Measurements from ENCODE around the gene FEM1B. TPM values are rescaled to one million over a fixed set of nuclear protein-coding genes. Genes with fewer than 3 reads are reported as not detected.

The FEM1B gene
- total RNA-seq, 1 experiment from 2014 or later, result 47.3 TPM

- intact Hi-C loops (cut with micrococcal nuclease; ENCODE audit: unreplicated experiment), result no loop called here
- BruUV-seq (replicated peaks), result no TSS peak
- H3K27ac ChIP-seq (ENCODE audit: low read depth, low read length, poor library complexity, severe bottlenecking), result no peak overlapping the region
- peaks cover 4% of the 10 kb centered on the region for H3K4me1 ChIP-seq (ENCODE audit: insufficient read depth, low read length, poor library complexity, severe bottlenecking)
- H3K27me3 ChIP-seq (replicated peaks; ENCODE audit: insufficient read depth, low read depth, low read length, poor library complexity), result no peaks in the 10 kb centered on the region
- ChIA-PET POLR2A (ENCODE audit: low non-redundant PET) (no interaction called here), CTCF (interaction anchor here (0.6 kb wide), 1 partner anchor 47 kb away, joined by 3 read pairs; no protein-coding TSS in a partner anchor)
- no peak for TF ChIP-seq EZH2 (IDR thresholded peaks at IDR 0.05; ENCODE audit: borderline replicate concordance, low read depth, low read length, poor library complexity, severe bottlenecking)
- 0 out of 2 replicates have a peak, but pooled peaks have one; percentile 11 for TF ChIP-seq CTCF (conservative IDR thresholded peaks at IDR 0.05; ENCODE audit: low read depth, low read length)
- no peaks in the 10 kb centered on the region for H3K9me3 ChIP-seq (ENCODE audit: low read depth, low read length, poor library complexity, severe bottlenecking)
- DNase-seq (ENCODE audit: low spot score), result peak; percentile 89
- no peaks in the 10 kb centered on the region for H3K36me3 ChIP-seq (ENCODE audit: insufficient read depth, low read length, poor library complexity, severe bottlenecking)
- H3K4me3 ChIP-seq (ENCODE audit: low read depth, low read length, poor library complexity, severe bottlenecking), result peak overlapping the region; percentile 36
Observed at GRCh38 chr15:68256675-68257450, 20.7 kb upstream of the FEM1B start.

GRCh38 chr15:68258692-68259091 is 18.9 kb upstream of the FEM1B start:
- ChIA-PET CTCF (no interaction called here), POLR2A (ENCODE audit: low non-redundant PET) (no interaction called here)
- Histone ChIP-seq H3K36me3 (ENCODE audit: insufficient read depth, low read length, poor library complexity, severe bottlenecking) (no peaks in the 10 kb centered on the region), H3K9me3 (ENCODE audit: low read depth, low read length, poor library complexity, severe bottlenecking) (no peaks in the 10 kb centered on the region), H3K4me1 (ENCODE audit: insufficient read depth, low read length, poor library complexity, severe bottlenecking) (peaks cover 4% of the 10 kb centered on the region), H3K27me3 (replicated peaks; ENCODE audit: insufficient read depth, low read depth, low read length, poor library complexity) (peaks cover 4% of the 10 kb centered on the region), H3K4me3 (ENCODE audit: low read depth, low read length, poor library complexity, severe bottlenecking) (no peak overlapping the region), H3K27ac (ENCODE audit: low read depth, low read length, poor library complexity, severe bottlenecking) (no peak overlapping the region)
- BruUV-seq (replicated peaks), result no TSS peak
- DNase-seq (ENCODE audit: low spot score), result no peak
- TF ChIP-seq EZH2 (IDR thresholded peaks at IDR 0.05; ENCODE audit: borderline replicate concordance, low read depth, low read length, poor library complexity, severe bottlenecking) (no peak), CTCF (conservative IDR thresholded peaks at IDR 0.05; ENCODE audit: low read depth, low read length) (no peak)
- intact Hi-C loops (cut with micrococcal nuclease; ENCODE audit: unreplicated experiment), result no loop called here

- TF ChIP-seq CTCF (conservative IDR thresholded peaks at IDR 0.05; ENCODE audit: low read depth, low read length), result no peak
- TF ChIP-seq EZH2 (IDR thresholded peaks at IDR 0.05; ENCODE audit: borderline replicate concordance, low read depth, low read length, poor library complexity, severe bottlenecking), result no peak
- H3K4me3 ChIP-seq (ENCODE audit: low read depth, low read length, poor library complexity, severe bottlenecking), result no peak overlapping the region
- intact Hi-C loops (cut with micrococcal nuclease; ENCODE audit: unreplicated experiment), result no loop called here
- ChIA-PET CTCF (no interaction called here), POLR2A (ENCODE audit: low non-redundant PET) (no interaction called here)
- no TSS peak for BruUV-seq (replicated peaks)
- H3K27ac ChIP-seq (ENCODE audit: low read depth, low read length, poor library complexity, severe bottlenecking), result no peak overlapping the region
- peaks cover 15% of the 10 kb centered on the region for H3K27me3 ChIP-seq (replicated peaks; ENCODE audit: insufficient read depth, low read depth, low read length, poor library complexity)
- H3K36me3 ChIP-seq (ENCODE audit: insufficient read depth, low read length, poor library complexity, severe bottlenecking), result no peaks in the 10 kb centered on the region
- no peak for DNase-seq (ENCODE audit: low spot score)
- H3K4me1 ChIP-seq (ENCODE audit: insufficient read depth, low read length, poor library complexity, severe bottlenecking), result peaks cover 4% of the 10 kb centered on the region
- H3K9me3 ChIP-seq (ENCODE audit: low read depth, low read length, poor library complexity, severe bottlenecking), result no peaks in the 10 kb centered on the region
Observed at GRCh38 chr15:68259883-68260282, 17.7 kb upstream of the FEM1B start.

Measured in A673 (cell line).